GM23338 (cell line): ENCODE data around the gene ATP1A3. TPM values are rescaled to one million over a fixed set of nuclear protein-coding genes. Genes with fewer than 3 reads are reported as not detected.
A peak's percentile ranks its signal among the peaks of the same experiment; 100 is the strongest.

Experiments used
- ATAC-seq: fragments of 200-7000 bp; cut with Tn5 transposase; 3 replicates; pipeline ENCODE4 v1.9.1; 2020
- DNase-seq: peaks from one replicate; pipeline ENCODE4 v3.0.0-alpha.2; 2015; ENCODE audit warnings: low spot score
- H2AFZ ChIP-seq: fragments of 200-600 bp; sonication (generic); 2 replicates; pipeline ENCODE4 v1.8.0; 2016; ENCODE audit warnings: antibody characterized with exemption, mild to moderate bottlenecking, moderate library complexity
- H3F3A ChIP-seq: fragments of 200-600 bp; sonication (generic); replicated peaks from 2 replicates; pipeline ENCODE4 v1.8.0; 2017; ENCODE audit warnings: antibody characterized with exemption, mixed run types, low read depth
- H3K27ac ChIP-seq: fragments of 200-600 bp; sonication (generic); 2 replicates; pipeline ENCODE4 v1.6.1; 2016; ENCODE audit warnings: low read depth
- H3K27me3 ChIP-seq: fragments of 200-600 bp; sonication (generic); 2 replicates; pipeline ENCODE4 v1.8.0; 2016; ENCODE audit warnings: mild to moderate bottlenecking, mixed run types, moderate library complexity; ENCODE audit not compliant: insufficient read depth
- H3K36me3 ChIP-seq: fragments of 200-600 bp; sonication (generic); 2 replicates; pipeline ENCODE4 v1.8.0; 2016; ENCODE audit warnings: mild to moderate bottlenecking; ENCODE audit not compliant: insufficient read depth
- H3K4me1 ChIP-seq: fragments of 200-600 bp; sonication (generic); 2 replicates; pipeline ENCODE4 v1.8.0; 2016; ENCODE audit warnings: mild to moderate bottlenecking, moderate library complexity; ENCODE audit not compliant: insufficient read depth
- H3K4me2 ChIP-seq: fragments of 200-600 bp; sonication (generic); 2 replicates; pipeline ENCODE4 v1.7.1; 2017; ENCODE audit warnings: mixed run types
- H3K4me3 ChIP-seq: fragments of 200-600 bp; sonication (generic); 2 replicates; pipeline ENCODE4 v1.6.1; 2016; ENCODE audit warnings: mixed run types
- H3K79me2 ChIP-seq: fragments of 200-600 bp; sonication (generic); replicated peaks from 2 replicates; pipeline ENCODE4 v1.8.0; 2017; ENCODE audit warnings: mild to moderate bottlenecking; ENCODE audit not compliant: insufficient read depth
- H3K9me2 ChIP-seq: fragments of 200-600 bp; sonication (generic); 2 replicates; pipeline ENCODE4 v1.8.0; 2017; ENCODE audit not compliant: insufficient read depth
- H4K20me1 ChIP-seq: fragments of 200-600 bp; sonication (generic); replicated peaks from 2 replicates; pipeline ENCODE4 v1.8.0; 2017; ENCODE audit warnings: mild to moderate bottlenecking; ENCODE audit not compliant: insufficient read depth
- H3K27ac Mint-ChIP-seq: 2 replicates; pipeline ENCODE4 v1.8.0; 2020; ENCODE audit warnings: inconsistent platforms, mild to moderate bottlenecking, moderate library complexity, mixed read lengths
- H3K27me3 Mint-ChIP-seq: 3 replicates; pipeline ENCODE4 v1.8.0; 2022; ENCODE audit warnings: low read depth, mild to moderate bottlenecking, moderate library complexity, mixed read lengths, inconsistent platforms; ENCODE audit not compliant: insufficient read depth, poor library complexity
- H3K36me3 Mint-ChIP-seq: 3 replicates; pipeline ENCODE4 v1.8.0; 2021; ENCODE audit warnings: low read depth, mild to moderate bottlenecking, inconsistent platforms, moderate library complexity, mixed read lengths
- H3K4me1 Mint-ChIP-seq: 3 replicates; pipeline ENCODE4 v1.8.0; 2020; ENCODE audit warnings: mild to moderate bottlenecking, inconsistent platforms, mixed read lengths
- H3K4me3 Mint-ChIP-seq: 3 replicates; pipeline ENCODE4 v1.8.0; 2021; ENCODE audit warnings: moderate library complexity, mild to moderate bottlenecking, inconsistent platforms, mixed read lengths
- H3K9me3 Mint-ChIP-seq: 3 replicates; pipeline ENCODE4 v1.8.0; 2020; ENCODE audit warnings: moderate library complexity, mild to moderate bottlenecking, inconsistent platforms, mixed read lengths
- CREB1 ChIP-seq: fragments of 250-450 bp; sonication (Bioruptor Pico); IDR thresholded peaks from 2 replicates; pipeline ENCODE4 v1.5.0; 2020; ENCODE audit warnings: low read depth, mild to moderate bottlenecking, moderate library complexity
- ETS1 ChIP-seq: IDR thresholded peaks from 2 replicates; pipeline ENCODE4 v1.6.1; 2016; ENCODE audit warnings: antibody characterized with exemption
- EZH2 ChIP-seq: fragments of 200-600 bp; sonication (generic); IDR thresholded peaks from one replicate; pipeline ENCODE4 v1.8.0; 2017; ENCODE audit warnings: antibody characterized with exemption, mild to moderate bottlenecking, low read depth; ENCODE audit not compliant: unreplicated experiment
- EZH2phosphoT487 ChIP-seq: fragments of 200-600 bp; sonication (generic); IDR thresholded peaks from one replicate; pipeline ENCODE4 v1.8.1; 2018; ENCODE audit warnings: antibody characterized with exemption; ENCODE audit not compliant: unreplicated experiment
- NANOG ChIP-seq: IDR thresholded peaks from 2 replicates; pipeline ENCODE4 v1.6.1; 2016; ENCODE audit warnings: antibody characterized with exemption, borderline replicate concordance
- POLR2AphosphoS5 ChIP-seq: IDR thresholded peaks from 2 replicates; pipeline ENCODE4 v1.6.1; 2016; ENCODE audit warnings: antibody characterized with exemption, low read depth
- STAT1 ChIP-seq: IDR thresholded peaks from one replicate; pipeline ENCODE4 v1.6.1; 2016; ENCODE audit warnings: antibody characterized with exemption; ENCODE audit not compliant: unreplicated experiment
- ZNF114 ChIP-seq: fragments of 250-450 bp; sonication (Bioruptor Pico); IDR thresholded peaks from 2 replicates; pipeline ENCODE4 v1.5.0; 2020; ENCODE audit warnings: mild to moderate bottlenecking, moderate library complexity
- ZNF331 ChIP-seq: fragments of 250-450 bp; sonication (Bioruptor Pico); IDR thresholded peaks from 2 replicates; pipeline ENCODE4 v1.5.0; 2020; ENCODE audit warnings: low read depth, mild to moderate bottlenecking, moderate library complexity
- polyA plus RNA-seq: library from polyadenylated mRNA; unstranded; fragments of >200 nt; fragmentation: Nextera tagmentation; extraction: Ambion mirVana; gene quantifications from 2 replicates; pipeline ENCODE4 v1.2.1, GENCODE V29; 2016
- total RNA-seq: library from RNA; depleted of rRNA; stranded (reverse); fragments of >200 nt; shearing (Covaris generic); gene quantifications from 2 replicates; pipeline ENCODE4 v1.2.3, GENCODE V29; 2014

The ATP1A3 gene
- total and polyA plus RNA-seq, 2 experiments from 2014 or later: 11.5 to 37.3 TPM

- no peak overlapping the region for H3K4me3 Mint-ChIP-seq
- H3K4me2 ChIP-seq: no peak overlapping the region
- H3K27me3 ChIP-seq: no peaks in the 10 kb centered on the region
- H3K27me3 Mint-ChIP-seq: peaks cover 4% of the 10 kb centered on the region
- H3K4me1 Mint-ChIP-seq: no peaks in the 10 kb centered on the region
- no peaks in the 10 kb centered on the region for H4K20me1 ChIP-seq
- no peaks in the 10 kb centered on the region for H3K79me2 ChIP-seq
- H3K4me3 ChIP-seq: no peak overlapping the region
- no peak for DNase-seq
- no peak overlapping the region; the same call in 1 of the 2 replicates for H3K27ac ChIP-seq
- no peaks in the 10 kb centered on the region for H3K4me1 ChIP-seq
- H3F3A ChIP-seq: no peaks in the 10 kb centered on the region
- no peak overlapping the region for H2AFZ ChIP-seq
- H3K36me3 ChIP-seq: no peaks in the 10 kb centered on the region
- no peaks in the 10 kb centered on the region for H3K9me2 ChIP-seq
- TF ChIP-seq EZH2phosphoT487 (no peak), ETS1 (no peak), ZNF331 (CRISPR knock-in tag) (no peak), CREB1 (no peak)
- H3K36me3 Mint-ChIP-seq: peaks cover 7% of the 10 kb centered on the region; the same call in 1 of the 3 replicates
- no peaks in the 10 kb centered on the region; the same call in 2 of the 3 replicates for H3K9me3 Mint-ChIP-seq
- ATAC-seq: no peak
- 0 out of 2 replicates have a peak overlapping the region, but pooled peaks have one; percentile 16 for H3K27ac Mint-ChIP-seq
Observed at GRCh38 chr19:42010245-42011126, 16.5 kb upstream of the ATP1A3 start.

GRCh38 chr19:42006569-42006968 lies 12.5 kb upstream of the ATP1A3 start:
- Histone ChIP-seq H2AFZ (no peak overlapping the region), H3F3A (no peaks in the 10 kb centered on the region), H3K4me3 (no peak overlapping the region), H3K79me2 (no peaks in the 10 kb centered on the region), H3K27me3 (peaks cover 4% of the 10 kb centered on the region; the same call in 1 of the 2 replicates), H3K9me2 (no peaks in the 10 kb centered on the region), H3K36me3 (no peaks in the 10 kb centered on the region), H3K4me1 (no peaks in the 10 kb centered on the region; the same call in 1 of the 2 replicates), H4K20me1 (no peaks in the 10 kb centered on the region; the same call in 1 of the 2 replicates), H3K4me2 (no peak overlapping the region), H3K27ac (no peak overlapping the region)
- H3K9me3 Mint-ChIP-seq: no peaks in the 10 kb centered on the region; the same call in 2 of the 3 replicates
- ATAC-seq: no peak
- H3K27me3 Mint-ChIP-seq: peaks cover 12% of the 10 kb centered on the region
- H3K36me3 Mint-ChIP-seq: peaks cover 24% of the 10 kb centered on the region; the same call in 1 of the 3 replicates
- DNase-seq: no peak
- TF ChIP-seq ZNF331 (CRISPR knock-in tag) (no peak), POLR2AphosphoS5 (no peak), EZH2 (no peak), STAT1 (no peak)
- no peak overlapping the region for H3K27ac Mint-ChIP-seq
- H3K4me1 Mint-ChIP-seq: peaks cover 9% of the 10 kb centered on the region
- no peak overlapping the region for H3K4me3 Mint-ChIP-seq

GRCh38 chr19:42005504-42005903 lies 11.5 kb upstream of the ATP1A3 start:
- no peak overlapping the region for H3K4me3 Mint-ChIP-seq
- peaks cover 13% of the 10 kb centered on the region for H3K27me3 ChIP-seq
- no peak overlapping the region for H2AFZ ChIP-seq
- no peaks in the 10 kb centered on the region; the same call in 1 of the 2 replicates for H3K4me1 ChIP-seq
- H3K9me3 Mint-ChIP-seq: no peaks in the 10 kb centered on the region; the same call in 2 of the 3 replicates
- H3K4me2 ChIP-seq: no peak overlapping the region
- peaks cover 21% of the 10 kb centered on the region for H3K27me3 Mint-ChIP-seq
- ATAC-seq: no peak
- peaks cover 30% of the 10 kb centered on the region; the same call in 2 of the 3 replicates for H3K36me3 Mint-ChIP-seq
- H3K27ac ChIP-seq: no peak overlapping the region
- H3K9me2 ChIP-seq: no peaks in the 10 kb centered on the region
- DNase-seq: no peak
- H4K20me1 ChIP-seq: no peaks in the 10 kb centered on the region; the same call in 1 of the 2 replicates
- H3K79me2 ChIP-seq: no peaks in the 10 kb centered on the region
- H3K4me3 ChIP-seq: no peak overlapping the region
- no peak overlapping the region for H3K27ac Mint-ChIP-seq
- no peaks in the 10 kb centered on the region for H3K36me3 ChIP-seq
- peaks cover 14% of the 10 kb centered on the region for H3K4me1 Mint-ChIP-seq
- no peaks in the 10 kb centered on the region for H3F3A ChIP-seq
- TF ChIP-seq POLR2AphosphoS5 (no peak), ZNF331 (CRISPR knock-in tag) (no peak), NANOG (no peak), ZNF114 (CRISPR knock-in tag) (no peak), EZH2phosphoT487 (no peak), ETS1 (no peak)
